Activated CD8-positive, alpha-beta T cell treated with anti-CD3 and anti-CD28 coated beads for 36 hours (primary cell): ENCODE measurements around the gene WWC1. TPM values are rescaled to one million over a fixed set of nuclear protein-coding genes. Genes with fewer than 3 reads are reported as not detected.

ENCODE experiments used
- ATAC-seq: fragments of 200-7000 bp; cut with Tn5 transposase; one replicate; pipeline ENCODE4 v1.10.0; 2021; ENCODE audit warnings: mild to moderate bottlenecking, moderate library complexity
- CTCF ChIA-PET: fragments of 350-600 bp; sonication (Branson Sonifier 250); formaldehyde crosslinking; loops from one replicate; lab custom pipeline; 2021; ENCODE audit warnings: antibody characterized with exemption; lab: Charles Lee
- POLR2A ChIA-PET: fragments of 350-600 bp; sonication (Branson Sonifier 250); formaldehyde crosslinking; loops from one replicate; lab custom pipeline; 2021; ENCODE audit warnings: antibody characterized with exemption; lab: Charles Lee
- DNase-seq: peaks from one replicate; pipeline ENCODE4 v3.0.0-alpha.2; 2020
- H3K27ac Mint-ChIP-seq: one replicate; pipeline ENCODE4 v1.8.0; 2021; ENCODE audit warnings: mild to moderate bottlenecking, mixed read lengths
- H3K27me3 Mint-ChIP-seq: one replicate; pipeline ENCODE4 v1.8.0; 2021; ENCODE audit warnings: mixed read lengths
- H3K36me3 Mint-ChIP-seq: one replicate; pipeline ENCODE4 v1.8.0; 2021; ENCODE audit warnings: low read depth, mixed read lengths
- H3K4me1 Mint-ChIP-seq: one replicate; pipeline ENCODE4 v1.8.0; 2021; ENCODE audit warnings: low read depth, mixed read lengths
- H3K4me3 Mint-ChIP-seq: one replicate; pipeline ENCODE4 v1.8.0; 2021; ENCODE audit warnings: mild to moderate bottlenecking, moderate library complexity, mixed read lengths
- H3K9me3 Mint-ChIP-seq: one replicate; pipeline ENCODE4 v1.8.0; 2021; ENCODE audit warnings: mixed read lengths
- intact Hi-C: fragments of 100-400 bp; cut with micrococcal nuclease; formaldehyde crosslinking; loops from one replicate; pipeline ENCODE4 v1.10.0; 2022
- total RNA-seq, 2 experiments: library from RNA; stranded (reverse); gene quantifications; one replicate each; pipeline ENCODE4 v1.2.3, GENCODE V29; 2021
- TF ChIP-seq, protein P1 (sequence below): fragments of 200-600 bp; IDR thresholded peaks from one replicate; pipeline ENCODE4 v1.8.0; 2022; ENCODE audit warnings: antibody characterized with exemption, mild to moderate bottlenecking

Gene WWC1
- total RNA-seq, 2 experiments from 2014 or later, result 0.45 to 0.47 TPM

DNA sequence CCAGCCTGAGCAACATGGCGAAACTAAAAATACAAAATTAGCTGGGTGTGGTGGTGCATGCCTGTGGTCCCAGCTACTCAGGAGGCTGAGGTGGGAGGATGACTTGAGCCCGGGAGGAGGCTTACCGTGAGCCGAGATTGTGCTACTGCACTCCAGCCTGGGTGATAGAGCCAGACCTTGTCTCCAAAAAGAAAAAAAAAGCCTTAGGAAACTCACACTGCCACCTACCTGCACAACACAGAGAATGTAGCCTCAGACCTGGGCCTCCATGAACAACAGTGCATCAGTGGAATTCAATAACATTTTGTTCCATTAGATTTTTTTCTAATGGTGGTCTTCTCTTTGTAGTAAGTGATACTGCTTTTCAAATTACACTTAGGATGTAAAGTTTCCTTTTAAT is 131.0 kb downstream of the WWC1 start:
- DNase-seq (no peak), ATAC-seq (no peak)
- no peaks in the 10 kb centered on the region for H3K9me3 Mint-ChIP-seq
- ChIA-PET CTCF (interaction anchor here (1.4 kb wide), 1 partner anchor 152 kb away, joined by 6 read pairs; no protein-coding TSS in a partner anchor), POLR2A (no interaction called here)
- intact Hi-C loops, result loop anchor here (5.0 kb wide), 1 partner anchor 150 kb away; no protein-coding TSS in a partner anchor
- H3K27ac Mint-ChIP-seq, result no peak overlapping the region
- TF ChIP-seq, protein P1, sequence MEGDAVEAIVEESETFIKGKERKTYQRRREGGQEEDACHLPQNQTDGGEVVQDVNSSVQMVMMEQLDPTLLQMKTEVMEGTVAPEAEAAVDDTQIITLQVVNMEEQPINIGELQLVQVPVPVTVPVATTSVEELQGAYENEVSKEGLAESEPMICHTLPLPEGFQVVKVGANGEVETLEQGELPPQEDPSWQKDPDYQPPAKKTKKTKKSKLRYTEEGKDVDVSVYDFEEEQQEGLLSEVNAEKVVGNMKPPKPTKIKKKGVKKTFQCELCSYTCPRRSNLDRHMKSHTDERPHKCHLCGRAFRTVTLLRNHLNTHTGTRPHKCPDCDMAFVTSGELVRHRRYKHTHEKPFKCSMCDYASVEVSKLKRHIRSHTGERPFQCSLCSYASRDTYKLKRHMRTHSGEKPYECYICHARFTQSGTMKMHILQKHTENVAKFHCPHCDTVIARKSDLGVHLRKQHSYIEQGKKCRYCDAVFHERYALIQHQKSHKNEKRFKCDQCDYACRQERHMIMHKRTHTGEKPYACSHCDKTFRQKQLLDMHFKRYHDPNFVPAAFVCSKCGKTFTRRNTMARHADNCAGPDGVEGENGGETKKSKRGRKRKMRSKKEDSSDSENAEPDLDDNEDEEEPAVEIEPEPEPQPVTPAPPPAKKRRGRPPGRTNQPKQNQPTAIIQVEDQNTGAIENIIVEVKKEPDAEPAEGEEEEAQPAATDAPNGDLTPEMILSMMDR, result no peak
- no peaks in the 10 kb centered on the region for H3K4me1 Mint-ChIP-seq
- no peak overlapping the region for H3K4me3 Mint-ChIP-seq
- H3K36me3 Mint-ChIP-seq, result no peaks in the 10 kb centered on the region
- H3K27me3 Mint-ChIP-seq, result no peaks in the 10 kb centered on the region

DNA sequence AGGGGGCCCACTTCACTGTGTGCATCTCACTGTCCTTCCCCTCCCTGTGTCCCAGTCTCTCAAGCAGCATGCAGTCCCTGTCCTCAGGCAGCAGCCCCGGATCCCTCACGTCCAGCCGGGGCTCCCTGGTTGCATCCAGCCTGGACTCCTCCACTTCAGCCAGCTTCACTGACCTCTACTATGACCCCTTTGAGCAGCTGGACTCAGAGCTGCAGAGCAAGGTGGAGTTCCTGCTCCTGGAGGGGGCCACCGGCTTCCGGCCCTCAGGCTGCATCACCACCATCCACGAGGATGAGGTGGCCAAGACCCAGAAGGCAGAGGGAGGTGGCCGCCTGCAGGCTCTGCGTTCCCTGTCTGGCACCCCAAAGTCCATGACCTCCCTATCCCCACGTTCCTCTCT is 132.0 kb downstream of the WWC1 start:
- no peaks in the 10 kb centered on the region for H3K36me3 Mint-ChIP-seq
- H3K27me3 Mint-ChIP-seq, result no peaks in the 10 kb centered on the region
- ChIA-PET POLR2A (no interaction called here), CTCF (interaction anchor here (0.7 kb wide), 1 partner anchor 154 kb away, joined by 3 read pairs; no protein-coding TSS in a partner anchor)
- H3K4me1 Mint-ChIP-seq, result no peaks in the 10 kb centered on the region
- intact Hi-C loops, result loop anchor here (5.0 kb wide), 1 partner anchor 151 kb away; no protein-coding TSS in a partner anchor
- ATAC-seq (no peak), DNase-seq (no peak)
- H3K4me3 Mint-ChIP-seq, result no peak overlapping the region
- no peak overlapping the region for H3K27ac Mint-ChIP-seq
- H3K9me3 Mint-ChIP-seq, result no peaks in the 10 kb centered on the region
- TF ChIP-seq, protein P1, result no peak

DNA sequence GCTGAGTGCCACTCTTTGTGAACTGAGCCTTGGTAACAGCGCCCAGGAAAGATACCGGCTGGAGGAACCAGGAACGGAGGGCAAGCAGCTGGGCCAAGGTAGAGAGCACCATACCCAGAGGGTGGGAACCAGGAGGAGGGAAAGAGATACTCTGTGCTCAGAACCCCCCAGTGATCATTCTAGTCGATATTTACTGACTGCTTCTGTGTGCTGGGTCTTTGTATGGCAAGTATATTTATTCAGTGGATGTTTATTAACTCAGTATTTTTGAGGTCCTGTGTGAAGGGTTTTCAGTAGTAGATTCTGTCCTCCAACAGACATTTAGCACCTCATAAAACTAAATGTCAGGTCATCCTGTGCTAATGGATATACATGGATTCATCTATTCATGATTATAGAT is 132.5 kb downstream of the WWC1 start:
- Mint-ChIP-seq H3K36me3 (no peaks in the 10 kb centered on the region), H3K4me1 (no peaks in the 10 kb centered on the region), H3K4me3 (no peak overlapping the region), H3K27ac (no peak overlapping the region), H3K9me3 (no peaks in the 10 kb centered on the region), H3K27me3 (no peaks in the 10 kb centered on the region)
- no peak for ATAC-seq
- no peak for DNase-seq
- TF ChIP-seq, protein P1, result no peak
- intact Hi-C loops, result loop anchor here (5.0 kb wide), 1 partner anchor 152 kb away; no protein-coding TSS in a partner anchor
- ChIA-PET CTCF (no interaction called here), POLR2A (no interaction called here)

DNA sequence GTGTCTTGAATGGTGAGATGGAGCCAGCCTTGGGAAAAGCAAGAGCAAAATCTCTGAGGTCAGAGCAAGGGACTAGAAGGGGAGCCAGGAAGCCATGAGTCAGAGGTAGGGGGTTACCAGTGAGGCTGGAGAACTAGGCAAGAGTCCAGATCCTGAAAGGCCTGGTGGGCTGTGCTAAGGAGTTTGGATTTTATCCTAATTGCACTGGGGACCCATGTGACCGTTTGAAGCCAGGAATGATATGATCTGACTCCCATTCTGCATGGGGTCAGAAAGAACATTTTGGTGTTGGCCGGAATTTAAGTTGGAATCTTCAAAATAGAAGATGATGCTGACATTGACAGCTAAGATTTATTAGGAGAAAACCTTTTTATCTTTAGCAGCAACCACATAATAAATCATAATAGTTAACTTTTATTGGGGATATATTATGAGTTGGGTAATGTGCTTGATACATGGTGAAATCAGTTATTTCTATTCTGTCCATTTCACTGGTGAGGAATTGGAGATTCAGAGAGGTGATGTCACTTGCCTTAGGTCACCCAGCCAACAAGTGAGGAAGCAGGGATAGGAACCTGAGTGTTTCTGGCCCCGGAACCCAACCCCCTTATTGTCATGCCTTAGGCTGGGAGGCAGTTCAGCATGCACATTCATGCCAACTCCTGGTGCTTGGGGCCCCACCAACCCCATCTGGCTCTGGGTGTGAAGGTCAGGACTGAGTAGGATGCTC is 133.3 kb downstream of the WWC1 start:
- H3K36me3 Mint-ChIP-seq, result no peaks in the 10 kb centered on the region
- TF ChIP-seq, protein P1, result no peak
- DNase-seq (no peak), ATAC-seq (no peak)
- H3K4me1 Mint-ChIP-seq, result no peaks in the 10 kb centered on the region
- intact Hi-C loops, result loop anchor here (5.0 kb wide), 1 partner anchor 152 kb away; no protein-coding TSS in a partner anchor
- H3K9me3 Mint-ChIP-seq, result no peaks in the 10 kb centered on the region
- ChIA-PET CTCF (no interaction called here), POLR2A (no interaction called here)
- H3K27ac Mint-ChIP-seq, result no peak overlapping the region
- H3K4me3 Mint-ChIP-seq, result no peak overlapping the region
- no peaks in the 10 kb centered on the region for H3K27me3 Mint-ChIP-seq
